ENCODE measurements around the gene KRT34.
"Not testable (repeated sequence)": the region's sequence is repeated elsewhere in the genome, so short reads cannot be mapped to it uniquely, and the experiment has no call there.

Gene KRT34

DNA sequence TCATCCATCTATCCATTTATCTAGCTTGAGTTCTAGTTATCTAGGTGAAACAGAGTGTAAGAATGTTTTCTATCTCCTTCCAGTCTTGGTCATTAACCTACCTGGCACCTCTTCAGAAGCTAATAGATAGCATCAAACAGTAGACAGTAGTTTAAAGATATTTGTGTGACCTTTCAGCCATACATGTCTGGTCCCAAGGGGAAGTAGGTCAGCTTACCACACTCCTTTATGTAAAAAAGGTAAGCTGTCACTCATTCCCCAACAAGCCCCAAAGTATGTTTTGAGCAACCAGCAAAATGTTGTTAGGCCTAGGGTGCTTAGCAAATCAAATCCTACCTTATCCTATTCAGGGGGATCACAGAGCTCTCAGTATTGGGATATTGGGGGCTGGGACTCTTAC, 16.0 kb downstream of the KRT34 start:
- DNase-seq (ENCODE audit: low spot score), result no peak

DNA sequence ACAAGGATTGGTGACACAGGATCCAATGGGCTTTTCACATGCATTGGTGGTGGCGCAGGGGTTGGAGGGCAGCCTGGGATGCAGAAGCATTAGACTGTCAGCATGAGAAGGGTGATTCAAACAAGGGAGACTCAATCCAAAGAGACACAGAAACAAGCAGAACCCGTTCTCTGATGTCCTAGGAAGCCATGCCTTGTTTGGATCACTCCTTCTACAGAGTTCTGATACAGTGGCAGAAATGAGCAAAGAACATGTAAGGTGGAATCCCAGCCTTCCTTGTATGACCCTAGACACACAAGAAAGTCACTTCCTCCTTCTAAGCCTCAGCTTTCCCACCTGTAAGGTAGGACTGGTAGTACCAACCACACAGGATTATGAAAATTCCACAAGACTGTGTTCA, 18.2 kb downstream of the KRT34 start:
- no peak for DNase-seq (ENCODE audit: low spot score)

DNA sequence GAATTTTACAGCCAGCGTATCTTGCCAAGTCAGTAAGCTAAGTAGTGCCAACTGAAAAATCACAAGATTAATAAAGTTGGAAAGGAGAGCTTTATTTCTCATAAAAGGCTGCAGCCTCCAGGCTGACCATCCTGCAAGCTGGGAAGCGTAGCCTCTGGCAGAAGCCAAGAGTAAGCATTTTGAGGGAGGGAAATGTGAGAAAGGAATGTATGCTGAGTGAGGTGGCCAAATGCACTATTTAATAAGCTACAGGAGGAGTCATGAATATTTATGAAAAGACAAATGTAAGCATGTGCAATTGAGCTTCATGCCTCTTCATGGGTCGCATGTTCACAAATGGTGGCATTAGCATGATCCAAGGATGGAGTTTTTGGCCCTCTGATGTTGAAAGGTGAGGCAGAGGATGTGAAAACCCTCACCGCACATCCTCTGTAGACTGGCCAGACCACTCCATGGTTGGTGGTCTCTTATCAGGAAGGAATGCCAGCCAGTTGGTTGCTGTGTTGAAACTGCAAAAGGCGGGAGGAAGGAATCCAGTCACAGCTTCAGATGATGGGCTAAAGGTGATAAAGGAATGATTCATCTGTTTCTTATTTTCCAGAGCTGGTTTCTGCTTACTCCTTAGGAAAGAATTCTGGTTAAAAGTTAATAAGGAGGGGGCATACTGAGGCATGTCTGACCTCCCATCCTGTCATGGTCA, 21.7 kb downstream of the KRT34 start:
- no peak for DNase-seq (ENCODE audit: low spot score)

DNA sequence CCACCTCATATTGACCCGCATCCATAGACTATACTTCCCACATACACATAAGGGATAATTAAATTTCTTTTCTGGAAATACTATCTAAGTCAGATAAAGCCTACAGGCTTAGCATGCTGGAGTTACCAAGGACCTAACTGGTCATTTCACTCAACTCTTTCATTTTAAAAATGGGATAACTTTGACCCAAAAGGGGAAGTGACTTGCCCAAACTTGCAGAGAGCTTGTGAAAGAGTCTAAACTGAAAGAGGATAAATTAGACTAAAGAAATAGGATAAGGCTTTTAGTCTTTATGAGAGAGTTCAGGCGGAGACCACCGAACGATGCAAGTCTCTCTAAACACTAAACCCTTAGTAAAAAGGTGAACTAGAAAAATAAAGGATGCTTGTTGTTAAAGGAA, 27.6 kb downstream of the KRT34 start:
- no peak for DNase-seq (ENCODE audit: low spot score)

DNA sequence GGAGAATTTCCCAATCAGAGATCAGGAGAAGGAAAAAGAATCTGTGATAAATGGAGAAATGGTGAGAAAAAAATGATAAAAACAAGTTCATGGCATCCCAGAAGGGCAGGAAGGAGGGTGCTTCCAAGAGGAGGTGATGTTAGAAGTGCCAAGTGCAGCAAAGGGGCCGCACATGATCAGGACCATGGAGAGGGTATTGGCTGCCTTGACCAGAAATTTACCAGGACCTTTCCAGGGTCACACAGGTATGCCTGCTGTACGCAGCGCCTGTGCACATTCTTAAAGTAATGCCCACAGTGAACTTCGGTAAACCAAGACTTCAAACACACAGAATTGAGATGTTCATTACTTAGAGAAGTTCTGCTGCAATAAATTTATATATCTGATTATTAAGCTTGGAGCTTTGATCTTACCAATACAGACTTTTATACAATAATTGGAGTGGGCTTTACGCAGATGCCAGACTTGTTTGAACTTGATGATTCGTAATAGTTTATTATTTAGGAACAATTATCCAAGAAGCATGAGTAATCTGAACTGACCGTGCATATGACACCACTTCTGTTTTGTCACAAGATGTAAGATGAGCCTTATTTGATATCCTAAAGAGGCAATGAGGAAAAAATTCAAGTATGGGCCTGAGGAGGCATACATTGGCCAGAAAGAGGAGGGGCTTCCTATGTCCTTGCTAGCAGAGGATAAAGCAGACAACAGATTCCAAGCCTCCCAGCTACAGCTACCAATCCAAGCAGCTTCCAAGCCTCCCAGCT, 29.3 kb downstream of the KRT34 start:
- no peak for DNase-seq (ENCODE audit: low spot score)

DNA sequence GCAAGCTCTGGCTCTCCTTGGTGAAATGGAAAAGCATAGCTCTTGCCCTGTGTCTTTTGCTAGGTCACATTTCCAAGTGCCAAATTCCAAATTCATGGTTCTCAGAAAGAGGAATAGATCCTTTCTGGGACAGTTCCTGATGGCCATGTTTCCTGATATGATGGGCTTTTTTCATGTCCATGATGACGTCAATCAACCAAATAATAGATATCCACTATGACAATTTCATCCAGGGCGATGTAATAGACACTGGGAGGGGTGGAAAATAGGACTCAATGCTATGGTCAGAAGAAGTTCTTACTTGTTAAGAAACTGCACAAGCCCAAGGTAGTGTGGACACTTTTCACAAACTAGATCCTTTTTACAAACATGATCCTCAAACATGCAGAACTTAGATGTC, 30.9 kb downstream of the KRT34 start:
- DNase-seq (ENCODE audit: low spot score), result no peak

DNA sequence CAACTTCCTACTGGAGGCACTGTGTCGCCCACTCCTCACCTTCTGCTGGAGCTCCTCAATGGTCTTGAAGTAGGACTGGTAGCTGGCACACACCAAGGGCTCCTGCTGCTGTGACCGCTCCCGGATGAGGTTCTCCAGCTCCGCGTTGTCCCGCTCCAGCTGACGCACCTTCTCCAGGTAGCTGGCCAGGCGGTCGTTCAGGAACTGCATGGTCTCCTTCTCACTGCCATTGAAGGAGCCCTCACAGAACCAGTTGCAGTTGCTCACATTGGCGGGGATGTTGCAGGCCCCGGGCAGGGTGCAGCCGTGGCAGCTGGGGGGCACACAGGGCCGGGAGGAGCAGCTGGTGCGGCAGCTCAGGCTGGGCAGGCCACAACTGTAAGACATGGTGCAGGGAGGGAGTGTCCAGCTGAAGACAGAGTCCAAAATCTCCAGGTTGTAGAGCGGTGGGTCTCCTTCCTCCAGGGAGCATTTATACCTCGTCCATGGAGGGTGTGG, 31.7 kb downstream of the KRT34 start, which contains the start of gene KRT33A:
Gene KRT33A, minus strand, starts transcription at position 448 of the 498 bp plus-strand sequence. Its CDS starts 61 bp downstream, at position 387.
- not testable (repeated sequence) for DNase-seq (ENCODE audit: low spot score)

DNA sequence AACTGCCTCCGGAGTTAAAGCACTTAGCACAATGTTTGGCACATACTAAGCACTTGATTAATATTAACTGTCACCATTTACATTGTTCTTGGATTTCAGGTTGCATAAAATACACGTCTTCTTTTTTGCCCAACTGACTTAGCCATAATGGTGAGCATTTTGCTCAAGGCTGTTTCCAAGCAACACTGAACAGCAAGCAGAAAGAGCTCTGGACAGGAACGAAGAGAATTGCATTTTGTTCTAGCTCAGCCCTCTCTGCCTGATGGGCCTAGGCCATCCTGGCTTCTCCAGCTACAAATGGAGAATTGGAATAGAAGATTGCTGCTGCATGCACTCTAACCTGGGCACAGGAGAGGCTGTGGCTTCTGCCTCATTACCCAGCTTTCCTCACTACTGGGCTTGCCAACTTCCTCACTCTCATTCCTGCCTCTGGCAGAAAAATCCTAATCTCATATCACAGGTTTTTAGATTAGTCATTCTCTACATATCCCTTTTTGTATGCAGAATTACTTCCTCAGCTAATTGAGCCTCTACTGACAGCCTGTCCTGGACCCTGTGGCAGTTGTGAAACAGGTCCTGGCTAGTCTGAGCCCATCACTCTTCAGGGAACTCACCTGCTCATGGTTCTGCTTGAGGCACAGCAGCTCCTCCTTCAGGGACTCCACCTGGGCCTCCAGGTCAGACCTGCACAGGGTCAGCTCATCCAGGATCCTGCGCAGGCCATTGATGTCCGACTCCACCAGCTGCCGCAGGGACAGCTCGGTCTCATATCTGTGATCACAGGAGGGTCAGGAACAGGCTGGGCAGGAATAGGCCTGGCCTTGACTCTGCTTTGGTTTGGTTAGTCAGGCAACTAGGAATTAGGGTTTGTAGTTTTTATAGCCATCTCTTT, 34.0 kb downstream of the KRT34 start:
- no peak for DNase-seq (ENCODE audit: low spot score)

DNA sequence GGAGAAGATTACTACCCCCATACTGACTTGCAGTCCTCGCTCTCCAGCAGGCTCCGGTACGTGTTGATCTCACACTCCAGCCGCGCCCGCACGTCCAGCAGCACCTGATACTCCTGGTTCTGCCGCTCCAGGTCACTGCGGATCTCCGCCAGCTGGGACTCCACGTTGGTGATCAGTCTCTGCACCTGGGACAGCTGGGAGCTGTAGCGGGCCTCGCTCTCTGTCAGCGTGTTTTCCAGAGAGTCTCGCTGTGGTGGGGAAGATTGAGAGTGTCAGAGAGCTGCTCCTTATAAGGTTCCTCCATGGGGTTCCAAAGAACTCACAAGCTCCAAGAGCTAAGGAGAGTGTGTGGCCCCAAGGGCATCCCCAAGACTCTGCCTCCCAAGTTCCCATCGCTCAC, 35.7 kb downstream of the KRT34 start:
- not testable (repeated sequence) for DNase-seq (ENCODE audit: low spot score)

DNA sequence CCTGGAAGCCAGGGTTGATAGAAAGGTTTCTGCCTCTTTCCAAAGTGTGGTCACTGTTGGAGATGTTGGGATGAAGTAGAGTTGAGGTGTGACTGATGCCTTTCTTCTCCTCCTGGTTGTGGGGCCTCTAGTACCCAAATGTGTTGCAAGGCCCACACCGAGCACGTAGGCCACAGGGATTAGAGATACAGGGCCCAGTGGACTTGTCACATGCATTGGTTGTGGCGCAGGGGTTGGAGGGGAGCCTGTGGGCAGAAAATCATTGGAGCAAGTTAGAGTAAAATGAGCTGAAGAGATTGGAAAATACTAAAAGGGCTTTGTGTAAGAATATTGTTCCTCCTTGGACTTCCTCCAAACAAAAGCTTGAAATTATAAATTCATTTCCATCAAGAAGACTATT, 36.1 kb downstream of the KRT34 start:
- no peak for DNase-seq (ENCODE audit: low spot score)

DNA sequence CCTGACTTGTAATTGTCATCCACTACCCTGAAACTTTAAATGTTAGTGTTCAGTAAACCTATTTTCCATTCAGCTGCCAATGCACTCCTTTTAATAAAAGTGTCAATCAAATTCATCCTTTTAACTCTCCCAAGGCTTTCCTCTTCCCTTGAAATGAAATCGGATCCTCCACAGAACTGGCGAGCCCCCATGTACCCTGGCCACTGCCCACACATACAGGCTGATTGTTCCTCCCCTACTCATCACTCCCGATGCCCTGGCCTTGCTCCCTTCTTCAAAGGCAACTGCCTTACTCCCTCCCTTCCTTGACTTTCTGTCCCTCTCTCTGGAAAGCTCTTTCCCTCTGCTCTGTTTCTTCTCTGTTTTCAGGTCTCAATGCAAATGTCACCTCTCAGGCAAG, 39.1 kb downstream of the KRT34 start:
- DNase-seq (ENCODE audit: low spot score), result no peak

DNA sequence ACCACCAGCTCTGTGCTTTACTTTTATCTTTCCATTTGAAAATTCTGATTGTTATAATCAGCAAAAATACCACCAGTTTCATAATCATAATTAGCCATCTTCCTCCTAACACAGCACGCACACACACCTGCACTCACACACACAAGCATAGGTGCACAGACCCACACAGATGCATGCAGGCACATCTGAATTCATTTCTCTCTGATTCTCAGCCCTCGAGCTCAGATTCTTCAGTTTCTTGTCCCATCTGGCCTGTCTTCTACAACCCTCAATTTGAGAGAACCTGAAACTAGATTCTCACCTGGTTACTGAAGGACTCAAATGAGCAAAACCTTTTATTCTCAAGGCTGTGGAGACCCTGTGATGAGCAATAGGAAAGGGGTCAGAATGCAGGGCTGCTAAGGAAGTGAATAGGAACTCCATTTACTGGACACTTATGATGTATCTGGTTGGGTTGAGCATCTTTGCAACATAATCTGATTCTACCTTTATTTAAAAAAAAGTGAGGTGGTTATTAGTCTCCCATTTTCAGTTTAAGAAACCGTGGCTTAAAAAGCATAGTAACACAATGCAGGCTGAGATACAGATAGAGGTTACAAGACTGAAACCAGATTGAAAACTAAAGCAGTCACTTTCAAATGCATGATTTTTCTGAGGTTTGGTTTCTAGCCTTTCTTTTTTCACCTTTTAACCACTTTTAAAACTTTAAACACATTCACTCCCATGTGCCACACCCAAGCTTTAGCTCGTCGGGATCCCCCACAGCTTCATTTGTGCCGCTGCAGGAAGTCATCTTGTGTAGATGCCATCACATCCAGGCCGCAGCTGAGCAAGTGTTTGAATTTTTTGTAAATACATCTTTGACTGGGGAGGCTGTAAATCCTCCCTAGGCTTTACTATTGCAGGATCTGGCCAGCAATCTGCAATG, 40.9 kb downstream of the KRT34 start:
- no peak for DNase-seq (ENCODE audit: low spot score)

DNA sequence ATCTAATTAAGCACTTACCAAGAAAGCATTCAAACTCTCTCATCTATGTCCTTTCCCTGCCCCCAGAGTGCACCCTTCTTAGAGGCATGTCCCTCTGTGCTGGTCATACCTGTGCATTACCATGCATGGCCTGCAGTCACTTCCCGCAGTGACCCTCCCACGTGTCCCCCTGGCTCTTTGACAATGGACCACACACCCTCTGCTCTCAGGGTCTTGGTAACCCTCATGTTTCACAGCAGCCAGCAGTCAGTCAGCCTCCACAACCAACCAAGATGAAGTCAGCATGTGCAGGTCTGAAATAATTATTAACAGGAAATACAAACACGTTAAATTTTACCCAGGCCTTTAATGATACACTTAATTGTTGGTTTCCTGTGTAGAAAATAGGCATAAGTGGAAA, 41.6 kb downstream of the KRT34 start:
- no peak for DNase-seq (ENCODE audit: low spot score)

DNA sequence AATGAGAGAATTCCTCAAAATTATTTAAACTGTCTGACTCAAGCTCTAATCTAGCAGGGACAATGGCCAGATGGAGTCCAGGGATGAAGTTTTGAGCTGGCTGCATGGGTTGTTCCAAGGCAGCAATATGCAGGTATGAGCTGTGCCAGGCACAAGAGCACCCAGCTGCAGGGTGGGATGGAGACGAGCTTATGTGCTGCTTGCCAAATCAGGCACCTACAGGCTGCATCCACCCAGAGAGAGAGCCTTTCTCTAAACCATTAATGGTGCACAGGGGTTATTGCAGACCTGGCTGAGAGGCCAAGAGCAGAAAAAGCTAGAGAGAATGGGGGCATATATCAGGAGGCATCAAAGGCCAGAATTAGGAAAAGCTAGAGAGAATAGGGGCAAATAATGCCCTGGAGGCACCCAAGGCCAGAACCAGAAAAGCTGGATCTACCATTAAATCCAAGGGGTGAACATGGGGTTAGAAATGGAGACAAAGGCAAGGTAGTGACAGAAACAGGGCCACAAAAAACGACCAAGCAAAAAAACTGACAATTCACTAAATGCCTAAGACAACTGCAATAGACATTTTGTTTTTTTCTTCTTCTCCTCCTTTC, 42.4 kb downstream of the KRT34 start:
- DNase-seq (ENCODE audit: low spot score), result no peak

DNA sequence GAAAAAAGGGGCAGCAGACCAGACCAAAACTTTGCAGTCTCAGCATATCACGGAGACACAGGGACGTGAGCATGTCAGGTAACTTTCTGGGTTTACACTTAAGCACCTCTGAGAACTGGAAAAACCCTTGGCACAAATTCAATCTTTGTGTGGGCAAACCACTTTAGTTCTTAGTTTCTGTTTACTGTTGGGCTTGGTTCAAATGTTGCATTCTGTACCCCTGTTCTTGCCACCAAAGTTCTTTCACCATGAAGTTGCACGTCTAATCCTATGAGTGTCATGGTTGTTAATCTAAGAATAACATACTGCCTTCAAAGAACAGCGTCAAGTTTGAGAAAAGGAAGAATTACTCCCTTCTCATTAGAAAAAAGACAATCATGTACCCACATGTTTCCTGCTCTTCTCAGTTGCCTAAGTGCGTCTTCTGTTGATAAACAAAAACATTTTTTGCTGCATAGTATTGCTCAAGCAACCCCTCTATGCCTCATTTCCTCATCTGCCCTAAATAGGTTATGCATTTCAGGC, 43.1 kb downstream of the KRT34 start:
- no peak for DNase-seq (ENCODE audit: low spot score)

DNA sequence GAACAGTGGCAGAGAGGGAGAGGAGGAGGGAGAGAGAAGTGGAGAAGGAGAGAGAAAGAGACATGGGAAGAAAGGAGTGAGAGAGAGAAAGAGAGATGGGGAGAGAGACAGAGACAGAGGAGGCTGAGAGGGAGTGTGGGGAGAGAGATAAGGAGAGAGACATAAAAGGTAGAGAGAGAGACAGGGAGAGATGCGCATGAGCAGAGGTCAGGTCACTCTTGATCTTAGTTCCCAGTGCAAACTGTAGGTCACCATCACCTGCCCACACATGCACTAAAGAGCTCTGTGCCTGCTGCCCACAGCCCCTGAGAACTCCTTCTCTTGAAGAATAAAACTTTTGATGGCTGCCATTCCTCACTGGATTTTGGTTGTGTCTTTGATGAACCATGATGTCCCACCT, 46.4 kb downstream of the KRT34 start:
- DNase-seq (ENCODE audit: low spot score), result no peak

DNA sequence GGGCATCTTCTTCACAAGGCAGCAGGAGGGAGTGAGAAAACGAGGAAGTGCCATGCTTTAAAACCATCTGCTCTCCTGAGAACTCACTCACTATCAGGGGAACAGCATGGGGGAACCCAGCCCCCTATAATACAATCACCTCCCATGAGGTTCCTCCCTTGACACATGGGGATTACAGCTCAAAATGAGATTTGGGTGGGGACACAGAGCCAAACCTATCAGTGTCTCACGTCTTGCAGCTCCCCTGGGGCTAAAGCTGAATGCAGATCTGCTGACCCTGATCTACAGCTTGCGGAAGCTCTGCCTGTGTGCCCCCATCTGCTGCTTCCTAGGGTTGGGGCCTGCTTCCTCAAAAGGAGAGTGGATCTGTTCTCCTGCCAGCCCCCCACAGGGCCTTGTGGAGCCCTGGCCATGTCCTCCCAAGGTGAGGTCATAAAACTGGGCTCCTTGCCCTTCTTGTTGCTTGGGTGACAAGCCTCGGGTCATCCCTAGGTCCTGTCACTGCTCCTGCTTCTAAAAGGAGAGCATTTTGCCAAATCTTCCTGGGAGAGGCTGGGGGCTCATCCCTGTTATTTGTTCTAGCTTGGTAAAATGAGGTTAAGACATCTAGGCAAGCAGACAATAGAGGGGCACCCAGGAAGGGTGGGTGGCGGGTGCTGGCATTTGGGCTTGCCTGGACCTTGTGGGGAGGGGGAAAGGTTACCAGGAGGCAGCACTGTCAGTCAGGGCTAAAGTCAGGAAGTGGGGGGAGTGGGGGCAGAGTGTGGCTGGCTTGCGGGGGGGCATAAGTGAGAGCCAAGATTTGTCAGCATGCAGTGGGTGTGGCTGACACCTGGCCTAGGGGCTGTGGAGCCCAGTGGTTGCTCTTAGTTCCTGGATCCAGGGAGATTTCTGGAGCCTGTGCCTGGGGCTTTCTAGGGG, 47.5 kb downstream of the KRT34 start:
- no peak for DNase-seq (ENCODE audit: low spot score)

DNA sequence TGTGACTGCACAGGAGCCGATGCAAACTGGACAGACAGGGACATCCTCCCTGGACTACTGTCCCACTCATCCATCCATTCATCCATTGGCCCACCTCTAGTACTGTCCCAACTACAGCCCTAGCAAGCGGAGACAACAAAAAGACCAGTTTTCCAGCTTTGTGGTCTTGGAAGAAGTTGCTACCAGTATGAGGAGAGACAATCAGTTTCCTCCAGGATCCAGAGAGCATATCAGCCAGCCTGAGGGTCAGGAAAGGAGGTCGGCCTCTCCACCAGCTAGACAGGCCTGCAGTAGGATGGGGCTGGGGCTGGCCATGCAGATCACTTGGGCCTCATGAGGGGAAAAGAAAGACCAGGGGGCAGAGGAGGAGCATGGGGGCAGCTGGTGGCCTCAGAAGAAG, 48.3 kb downstream of the KRT34 start:
- DNase-seq (ENCODE audit: low spot score), result no peak

DNA sequence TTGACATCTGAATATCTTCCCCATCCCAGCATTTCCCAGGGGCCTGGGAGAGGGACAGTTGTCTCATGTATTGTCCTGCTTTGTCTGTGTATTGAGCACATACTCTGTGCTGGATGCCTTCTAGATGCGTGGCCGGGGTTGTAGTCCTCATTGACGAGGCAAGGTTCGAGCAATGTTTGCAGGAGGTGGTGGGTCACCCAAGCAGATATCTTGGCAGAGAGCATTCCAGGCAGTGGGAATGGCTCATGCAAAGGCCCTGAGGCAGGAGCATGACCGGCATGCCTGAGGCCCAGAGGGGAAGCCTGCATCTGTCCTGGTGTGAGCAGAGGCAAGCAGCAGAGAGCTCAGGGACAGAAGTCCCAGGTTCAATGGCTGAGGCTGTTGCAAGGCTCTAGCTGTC, 49.0 kb downstream of the KRT34 start:
- no peak for DNase-seq (ENCODE audit: low spot score)

DNA sequence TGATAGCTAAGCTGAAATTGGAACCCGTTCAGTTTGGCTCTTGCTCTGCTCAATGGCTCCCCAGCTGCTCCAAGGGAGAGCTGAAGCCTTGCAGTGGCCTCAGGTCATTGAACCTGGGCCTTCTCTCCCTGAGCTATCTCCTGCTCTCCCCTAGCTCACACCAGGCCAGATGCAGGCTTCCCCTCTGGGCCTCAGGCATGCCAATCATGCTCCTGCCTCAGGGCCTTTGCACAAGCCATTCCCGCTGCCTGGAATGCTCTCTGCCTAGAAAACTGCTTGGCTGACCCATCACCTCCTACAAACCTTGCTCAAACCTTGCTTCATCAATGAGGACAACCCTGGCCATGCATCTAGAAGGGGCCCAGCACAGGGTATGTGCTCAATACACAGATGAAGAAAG, 49.9 kb downstream of the KRT34 start:
- DNase-seq (ENCODE audit: low spot score), result no peak
